HepG2 (cell line): ENCODE measurements around the gene PYGL. TPM values are rescaled to one million over a fixed set of nuclear protein-coding genes. Genes with fewer than 3 reads are reported as not detected.

Experiments used
- ATF7-NPFF ChIP-seq: sonication (generic); formaldehyde crosslinking; IDR thresholded peaks from 2 replicates; pipeline ENCODE4 v1.8.1; 2023; ENCODE audit warnings: mild to moderate bottlenecking, low read depth, missing genetic modification reagents, moderate library complexity
- DMAP1 ChIP-seq: IDR thresholded peaks from 2 replicates; pipeline ENCODE4 v1.6.1; 2016
- ERF ChIP-seq: IDR thresholded peaks from 2 replicates; pipeline ENCODE4 v1.6.1; 2018; ENCODE audit warnings: missing biosample characterization, missing genetic modification reagents
- KLF11 ChIP-seq: IDR thresholded peaks from 2 replicates; pipeline ENCODE4 v1.6.1; 2016; ENCODE audit warnings: missing compliant biosample characterization
- THAP11 ChIP-seq: IDR thresholded peaks from 2 replicates; pipeline ENCODE4 v1.6.1; 2016; ENCODE audit warnings: missing biosample characterization, missing genetic modification reagents
- ZBTB8A ChIP-seq: sonication (generic); formaldehyde crosslinking; IDR thresholded peaks from 2 replicates; pipeline ENCODE4 v1.4.0; 2020; ENCODE audit warnings: mild to moderate bottlenecking, low read depth, missing genetic modification reagents, borderline replicate concordance
- ZNF207 ChIP-seq: fragments of 450-650 bp; IDR thresholded peaks from 2 replicates; pipeline ENCODE4 v1.6.1; 2016; ENCODE audit warnings: antibody characterized with exemption, borderline replicate concordance
- ZNF530 ChIP-seq: sonication (generic); formaldehyde crosslinking; IDR thresholded peaks from 2 replicates; pipeline ENCODE4 v1.5.0; 2020; ENCODE audit warnings: low read depth, mild to moderate bottlenecking, missing genetic modification reagents
- ZNF775 ChIP-seq: sonication (generic); formaldehyde crosslinking; IDR thresholded peaks from 2 replicates; pipeline ENCODE4 v1.4.0; 2020; ENCODE audit warnings: missing genetic modification reagents, mild to moderate bottlenecking, moderate library complexity, borderline replicate concordance
- ZNF850 ChIP-seq: sonication (generic); formaldehyde crosslinking; conservative IDR thresholded peaks from 2 replicates; pipeline ENCODE4 v1.9.0; 2021; ENCODE audit warnings: mild to moderate bottlenecking, missing genetic modification reagents
- polyA plus RNA-seq, 8 experiments: library from polyadenylated mRNA; depleted of rRNA in 3 of 8; stranded (reverse) in 7 of 8; unstranded in 1 of 8; fragments of >200 nt; fragmentation: Illumina TruSeq in 4 of 8; extraction: Trizol in 4 of 8; gene quantifications; 2 replicates each; pipeline versions ENCODE4 v1.2.1 to v1.2.3, GENCODE V29; 2011 to 2016; ENCODE audit warnings: low read depth in 4 of 8, missing spikeins in 1 of 8, mixed read lengths in 1 of 8; ENCODE audit not compliant: insufficient read depth in 1 of 8
- total RNA-seq, 5 experiments: library from RNA; depleted of rRNA; stranded (reverse); fragments of >200 nt; fragmentation: Illumina TruSeq; extraction: Trizol; gene quantifications; 2 replicates each; pipeline ENCODE4 v1.2.3, GENCODE V29; 2016; ENCODE audit warnings: low read depth in 1 of 5
- TF ChIP-seq, protein P1 (sequence below): sonication (generic); formaldehyde crosslinking; IDR thresholded peaks from 2 replicates; pipeline ENCODE4 v1.9.0; 2021; ENCODE audit warnings: missing genetic modification reagents, borderline replicate concordance
- TF ChIP-seq, protein P2 (sequence below): sonication (generic); formaldehyde crosslinking; IDR thresholded peaks from 2 replicates; pipeline ENCODE4 v1.4.0; 2020; ENCODE audit warnings: mild to moderate bottlenecking, missing genetic modification reagents
- TF ChIP-seq, protein P3 (sequence below): sonication (generic); formaldehyde crosslinking; IDR thresholded peaks from 2 replicates; pipeline ENCODE4 v1.5.1; 2020; ENCODE audit warnings: mild to moderate bottlenecking, missing genetic modification reagents, borderline replicate concordance
- TF ChIP-seq, protein P4 (sequence below): sonication (generic); formaldehyde crosslinking; IDR thresholded peaks from 2 replicates; pipeline ENCODE4 v1.5.1; 2020; ENCODE audit warnings: missing genetic modification reagents, mild to moderate bottlenecking, borderline replicate concordance
- TF ChIP-seq, protein P5 (sequence below): IDR thresholded peaks from 2 replicates; pipeline ENCODE4 v1.6.1; 2016; ENCODE audit warnings: low read depth, missing genetic modification reagents, missing compliant biosample characterization
- TF ChIP-seq, protein P6 (sequence below): sonication (generic); formaldehyde crosslinking; IDR thresholded peaks from 2 replicates; pipeline ENCODE4 v1.4.0; 2020; ENCODE audit warnings: mild to moderate bottlenecking, missing genetic modification reagents

PYGL gene
- total and polyA plus RNA-seq, 2 of the 13 experiments (the other 11 are each of a cell fraction or from before 2014, with no cell fraction given) = 98.4 to 110 TPM

DNA sequence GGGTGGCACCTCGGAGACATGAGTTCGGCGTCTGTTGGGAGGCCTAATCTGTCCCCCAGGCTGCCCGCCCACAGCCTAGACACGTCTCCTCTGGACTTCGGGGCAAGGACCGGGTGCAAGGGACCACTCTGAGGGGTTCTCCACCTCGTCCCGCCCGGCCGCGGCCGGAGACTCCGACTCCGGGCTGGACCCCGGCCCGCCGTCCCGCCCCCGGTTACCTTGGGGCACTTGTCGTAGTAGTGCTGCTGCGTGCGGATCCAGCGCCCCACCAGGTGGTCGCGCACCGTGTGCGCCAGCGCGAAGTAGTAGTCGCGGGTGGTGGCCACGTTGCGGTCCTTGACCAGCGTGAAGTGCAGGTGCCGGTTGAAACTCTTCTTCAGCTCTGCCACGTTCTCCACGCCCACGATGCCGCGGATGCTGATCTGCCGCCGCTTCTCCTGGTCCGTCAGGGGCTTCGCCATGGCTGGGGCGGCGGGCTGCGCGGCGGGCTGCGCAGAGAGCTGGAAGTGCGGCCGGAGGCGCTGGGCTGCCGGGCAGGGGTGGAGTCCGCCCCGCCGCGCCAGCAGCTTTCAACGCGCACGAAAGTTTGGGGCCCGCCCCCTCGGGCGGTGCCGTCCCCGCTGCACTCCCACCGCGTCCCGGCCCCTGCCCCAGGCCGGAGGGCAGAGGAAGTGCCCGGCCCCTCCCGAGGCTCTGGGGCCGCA lies at the start of gene PYGL (continued):
- TF ChIP-seq, protein P1, sequence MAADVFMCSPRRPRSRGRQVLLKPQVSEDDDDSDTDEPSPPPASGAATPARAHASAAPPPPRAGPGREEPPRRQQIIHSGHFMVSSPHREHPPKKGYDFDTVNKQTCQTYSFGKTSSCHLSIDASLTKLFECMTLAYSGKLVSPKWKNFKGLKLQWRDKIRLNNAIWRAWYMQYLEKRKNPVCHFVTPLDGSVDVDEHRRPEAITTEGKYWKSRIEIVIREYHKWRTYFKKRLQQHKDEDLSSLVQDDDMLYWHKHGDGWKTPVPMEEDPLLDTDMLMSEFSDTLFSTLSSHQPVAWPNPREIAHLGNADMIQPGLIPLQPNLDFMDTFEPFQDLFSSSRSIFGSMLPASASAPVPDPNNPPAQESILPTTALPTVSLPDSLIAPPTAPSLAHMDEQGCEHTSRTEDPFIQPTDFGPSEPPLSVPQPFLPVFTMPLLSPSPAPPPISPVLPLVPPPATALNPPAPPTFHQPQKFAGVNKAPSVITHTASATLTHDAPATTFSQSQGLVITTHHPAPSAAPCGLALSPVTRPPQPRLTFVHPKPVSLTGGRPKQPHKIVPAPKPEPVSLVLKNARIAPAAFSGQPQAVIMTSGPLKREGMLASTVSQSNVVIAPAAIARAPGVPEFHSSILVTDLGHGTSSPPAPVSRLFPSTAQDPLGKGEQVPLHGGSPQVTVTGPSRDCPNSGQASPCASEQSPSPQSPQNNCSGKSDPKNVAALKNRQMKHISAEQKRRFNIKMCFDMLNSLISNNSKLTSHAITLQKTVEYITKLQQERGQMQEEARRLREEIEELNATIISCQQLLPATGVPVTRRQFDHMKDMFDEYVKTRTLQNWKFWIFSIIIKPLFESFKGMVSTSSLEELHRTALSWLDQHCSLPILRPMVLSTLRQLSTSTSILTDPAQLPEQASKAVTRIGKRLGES (CRISPR knock-in tag) = no peak
- TF ChIP-seq, protein P2, sequence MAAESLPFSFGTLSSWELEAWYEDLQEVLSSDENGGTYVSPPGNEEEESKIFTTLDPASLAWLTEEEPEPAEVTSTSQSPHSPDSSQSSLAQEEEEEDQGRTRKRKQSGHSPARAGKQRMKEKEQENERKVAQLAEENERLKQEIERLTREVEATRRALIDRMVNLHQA (CRISPR knock-in tag) = no peak
- TF ChIP-seq ATF7-NPFF (CRISPR knock-in tag) (peak; percentile 49; the same call in 1 of the 2 replicates), ZNF850 (CRISPR knock-in tag) (0 out of 2 replicates have a peak, but pooled peaks have one; percentile 70), ERF (peak; percentile 36; the same call in 1 of the 2 replicates), KLF11 (CRISPR knock-in tag) (0 out of 2 replicates have a peak, but pooled peaks have one; percentile 44), THAP11 (CRISPR knock-in tag) (no peak; the same call in 1 of the 2 replicates), ZNF530 (no peak), ZNF207 (no peak), ZBTB8A (CRISPR knock-in tag) (no peak), ZNF775 (CRISPR knock-in tag) (no peak), DMAP1 (peak; percentile 69; the same call in 1 of the 2 replicates)
- TF ChIP-seq, protein P3, sequence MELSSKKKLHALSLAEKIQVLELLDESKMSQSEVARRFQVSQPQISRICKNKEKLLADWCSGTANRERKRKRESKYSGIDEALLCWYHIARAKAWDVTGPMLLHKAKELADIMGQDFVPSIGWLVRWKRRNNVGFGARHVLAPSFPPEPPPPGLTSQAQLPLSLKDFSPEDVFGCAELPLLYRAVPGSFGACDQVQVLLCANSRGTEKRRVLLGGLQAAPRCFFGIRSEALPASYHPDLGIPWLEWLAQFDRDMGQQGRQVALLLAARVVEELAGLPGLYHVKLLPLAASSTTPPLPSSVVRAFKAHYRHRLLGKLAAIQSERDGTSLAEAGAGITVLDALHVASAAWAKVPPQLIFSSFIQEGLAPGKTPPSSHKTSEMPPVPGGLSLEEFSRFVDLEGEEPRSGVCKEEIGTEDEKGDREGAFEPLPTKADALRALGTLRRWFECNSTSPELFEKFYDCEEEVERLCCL (CRISPR knock-in tag) = no peak
- TF ChIP-seq, protein P4, sequence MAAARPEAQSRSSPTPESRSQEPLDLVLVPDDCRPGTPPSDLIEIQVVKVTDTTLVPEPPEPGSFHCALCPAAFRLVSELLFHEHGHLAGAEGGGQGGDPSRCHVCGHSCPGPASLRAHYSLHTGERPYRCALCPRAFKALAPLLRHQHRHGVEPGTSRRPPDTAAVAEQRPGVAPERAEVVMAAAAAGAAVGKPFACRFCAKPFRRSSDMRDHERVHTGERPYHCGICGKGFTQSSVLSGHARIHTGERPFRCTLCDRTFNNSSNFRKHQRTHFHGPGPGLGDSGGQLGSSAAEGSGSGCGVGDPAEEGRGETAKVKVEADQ (CRISPR knock-in tag) = no peak
- TF ChIP-seq, protein P5, sequence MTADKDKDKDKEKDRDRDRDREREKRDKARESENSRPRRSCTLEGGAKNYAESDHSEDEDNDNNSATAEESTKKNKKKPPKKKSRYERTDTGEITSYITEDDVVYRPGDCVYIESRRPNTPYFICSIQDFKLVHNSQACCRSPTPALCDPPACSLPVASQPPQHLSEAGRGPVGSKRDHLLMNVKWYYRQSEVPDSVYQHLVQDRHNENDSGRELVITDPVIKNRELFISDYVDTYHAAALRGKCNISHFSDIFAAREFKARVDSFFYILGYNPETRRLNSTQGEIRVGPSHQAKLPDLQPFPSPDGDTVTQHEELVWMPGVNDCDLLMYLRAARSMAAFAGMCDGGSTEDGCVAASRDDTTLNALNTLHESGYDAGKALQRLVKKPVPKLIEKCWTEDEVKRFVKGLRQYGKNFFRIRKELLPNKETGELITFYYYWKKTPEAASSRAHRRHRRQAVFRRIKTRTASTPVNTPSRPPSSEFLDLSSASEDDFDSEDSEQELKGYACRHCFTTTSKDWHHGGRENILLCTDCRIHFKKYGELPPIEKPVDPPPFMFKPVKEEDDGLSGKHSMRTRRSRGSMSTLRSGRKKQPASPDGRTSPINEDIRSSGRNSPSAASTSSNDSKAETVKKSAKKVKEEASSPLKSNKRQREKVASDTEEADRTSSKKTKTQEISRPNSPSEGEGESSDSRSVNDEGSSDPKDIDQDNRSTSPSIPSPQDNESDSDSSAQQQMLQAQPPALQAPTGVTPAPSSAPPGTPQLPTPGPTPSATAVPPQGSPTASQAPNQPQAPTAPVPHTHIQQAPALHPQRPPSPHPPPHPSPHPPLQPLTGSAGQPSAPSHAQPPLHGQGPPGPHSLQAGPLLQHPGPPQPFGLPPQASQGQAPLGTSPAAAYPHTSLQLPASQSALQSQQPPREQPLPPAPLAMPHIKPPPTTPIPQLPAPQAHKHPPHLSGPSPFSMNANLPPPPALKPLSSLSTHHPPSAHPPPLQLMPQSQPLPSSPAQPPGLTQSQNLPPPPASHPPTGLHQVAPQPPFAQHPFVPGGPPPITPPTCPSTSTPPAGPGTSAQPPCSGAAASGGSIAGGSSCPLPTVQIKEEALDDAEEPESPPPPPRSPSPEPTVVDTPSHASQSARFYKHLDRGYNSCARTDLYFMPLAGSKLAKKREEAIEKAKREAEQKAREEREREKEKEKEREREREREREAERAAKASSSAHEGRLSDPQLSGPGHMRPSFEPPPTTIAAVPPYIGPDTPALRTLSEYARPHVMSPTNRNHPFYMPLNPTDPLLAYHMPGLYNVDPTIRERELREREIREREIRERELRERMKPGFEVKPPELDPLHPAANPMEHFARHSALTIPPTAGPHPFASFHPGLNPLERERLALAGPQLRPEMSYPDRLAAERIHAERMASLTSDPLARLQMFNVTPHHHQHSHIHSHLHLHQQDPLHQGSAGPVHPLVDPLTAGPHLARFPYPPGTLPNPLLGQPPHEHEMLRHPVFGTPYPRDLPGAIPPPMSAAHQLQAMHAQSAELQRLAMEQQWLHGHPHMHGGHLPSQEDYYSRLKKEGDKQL (CRISPR knock-in tag) = no peak
- TF ChIP-seq, protein P6, sequence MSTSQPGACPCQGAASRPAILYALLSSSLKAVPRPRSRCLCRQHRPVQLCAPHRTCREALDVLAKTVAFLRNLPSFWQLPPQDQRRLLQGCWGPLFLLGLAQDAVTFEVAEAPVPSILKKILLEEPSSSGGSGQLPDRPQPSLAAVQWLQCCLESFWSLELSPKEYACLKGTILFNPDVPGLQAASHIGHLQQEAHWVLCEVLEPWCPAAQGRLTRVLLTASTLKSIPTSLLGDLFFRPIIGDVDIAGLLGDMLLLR (CRISPR knock-in tag) = peak; percentile 93
